ENCODE measurements around the gene SELENON.

- TF ChIP-seq POLR2A (IDR thresholded peaks at IDR 0.05): no peak
- TF ChIP-seq CTCF (IDR thresholded peaks at IDR 0.05): peak in 1 of 7 experiments; percentile 7
Measured at GRCh38 chr1:25760122-25760719, 39.8 kb upstream of the SELENON start.
